Gastrocnemius medialis (tissue), 4 donors: ENCODE measurements around the gene TMEM266. TPM values are rescaled to one million over a fixed set of nuclear protein-coding genes. Genes with fewer than 3 reads are reported as not detected.

Source experiments
- ATAC-seq, 2 donors: fragments of 150-250 bp; one replicate each; pipeline ENCODE4 v1.9.1; 2016
- DNase-seq, 2 donors: peaks; one replicate each; pipeline ENCODE4 v3.0.0-alpha.2; 2019
- H3K27ac ChIP-seq, 4 donors: fragments of 200-600 bp; sonication (generic); 1 replicate in 1 of 4; 2 replicates in 3 of 4; pipeline ENCODE4 v1.5.1; 2016 to 2018; ENCODE audit warnings: mild to moderate bottlenecking in 2 of 4, moderate library complexity in 1 of 4
- H3K27me3 ChIP-seq, 3 donors: fragments of 200-600 bp; sonication (generic) in 2 of 3; 1 replicate in 1 of 3; 2 replicates in 2 of 3; pipeline versions ENCODE4 v1.5.1 to v1.6.0; 2016 to 2019; ENCODE audit warnings: mild to moderate bottlenecking in 1 of 3, moderate library complexity in 1 of 3
- H3K36me3 ChIP-seq, 2 donors: fragments of 200-600 bp; sonication (generic) in 1 of 2; one replicate each; pipeline ENCODE4 v1.5.1; 2017 to 2018
- H3K4me1 ChIP-seq, 2 donors: fragments of 200-600 bp; sonication (generic) in 1 of 2; one replicate each; pipeline ENCODE4 v1.5.1; 2016 to 2017; ENCODE audit warnings: mild to moderate bottlenecking in 2 of 2
- H3K4me3 ChIP-seq, 4 donors: fragments of 200-600 bp; sonication (generic) in 3 of 4; 1 replicate in 1 of 4; 2 replicates in 3 of 4; pipeline ENCODE4 v1.5.1; 2016 to 2019; ENCODE audit warnings: mild to moderate bottlenecking in 2 of 4
- H3K9me3 ChIP-seq, 3 donors: fragments of 200-600 bp; sonication (generic) in 2 of 3; 1 replicate in 1 of 3; 2 replicates in 2 of 3; pipeline ENCODE4 v1.5.1; 2016 to 2019
- POLR2A ChIP-seq, 2 donors: fragments of 450-650 bp; IDR thresholded peaks; one replicate each; pipeline ENCODE4 v1.6.1; 2017; ENCODE audit warnings: antibody characterized with exemption in 2 of 2, mild to moderate bottlenecking in 2 of 2, moderate library complexity in 2 of 2
- in situ Hi-C, 4 donors: fragments of 200-750 bp; cut with MboI; loops; one replicate each; pipeline versions ENCODE4 v1.15.0 to v1.8.0; 2017; ENCODE audit warnings: low sequenced_read_pairs in 4 of 4
- intact Hi-C: fragments of 100-400 bp; cut with DNase I; formaldehyde crosslinking; loops from one replicate; pipeline ENCODE4 v1.15.1; 2023; ENCODE audit warnings: low total_unique reads
- total RNA-seq, 4 donors: library from RNA; depleted of rRNA; stranded (reverse); fragments of >200 nt; gene quantifications; one replicate each; pipeline versions ENCODE4 v1.1.0 to v1.2.3, GENCODE V29; 2016
- TF ChIP-seq, protein P1 (sequence below), 5 experiments: fragments of 450-650 bp in 3 of 5; fragments of 200-600 bp in 2 of 5; sonication (generic) in 2 of 5; IDR thresholded peaks in 4 of 5; conservative IDR thresholded peaks in 1 of 5; 1 replicate in 4 of 5; 2 replicates in 1 of 5; pipeline ENCODE4 v1.5.1; 2016 to 2019; ENCODE audit warnings: antibody characterized with exemption in 5 of 5, mild to moderate bottlenecking in 3 of 5, moderate library complexity in 3 of 5

Gene TMEM266
- total RNA-seq, 4 donors from 2014 or later, result 3.6 to 17.1 (median 11.7) TPM

DNA sequence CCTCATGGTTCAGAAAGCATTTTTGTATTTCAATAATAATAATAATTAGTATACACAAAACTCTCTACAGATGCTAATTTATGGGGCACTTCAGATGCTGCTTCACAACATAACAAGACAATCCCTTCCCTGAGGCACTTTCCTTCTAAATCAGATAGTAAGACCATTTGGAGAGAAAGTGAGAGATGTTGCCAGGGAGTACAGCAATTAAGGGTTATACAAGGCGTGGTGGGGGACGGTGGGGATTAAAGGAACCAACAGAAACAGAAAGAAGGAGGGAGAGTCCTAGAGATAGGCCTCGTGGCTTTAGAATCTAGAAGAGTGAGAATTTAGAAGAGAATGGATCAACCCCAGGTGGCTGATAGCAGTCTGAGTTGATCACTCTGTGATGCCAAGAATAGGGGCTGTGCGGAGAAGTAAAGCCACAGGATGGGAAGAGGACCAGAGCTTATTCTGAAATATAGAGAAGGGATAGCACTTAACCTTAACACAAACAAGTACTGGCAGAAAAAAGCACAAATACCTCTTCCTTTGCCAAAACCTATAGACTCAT, 174.6 kb downstream of the TMEM266 start:
- DNase-seq (no peak), ATAC-seq (no peak)
- Histone ChIP-seq H3K4me1 (peaks cover 5 to 8% of the 10 kb centered on the region in 2 donors), H3K27me3 (no peaks in the 10 kb centered on the region), H3K27ac (no peak overlapping the region), H3K36me3 (peaks cover 0 to 9% of the 10 kb centered on the region in 2 donors), H3K4me3 (no peak overlapping the region), H3K9me3 (no peaks in the 10 kb centered on the region)
- in situ Hi-C loops (no loop called here), intact Hi-C loops (loop anchor here (2.0 to 10.0 kb wide), 3 partner anchors 44 to 630 kb away; no protein-coding TSS in a partner anchor)
- TF ChIP-seq POLR2A (IDR thresholded peaks at IDR 0.05), result no peak
- TF ChIP-seq, protein P1, sequence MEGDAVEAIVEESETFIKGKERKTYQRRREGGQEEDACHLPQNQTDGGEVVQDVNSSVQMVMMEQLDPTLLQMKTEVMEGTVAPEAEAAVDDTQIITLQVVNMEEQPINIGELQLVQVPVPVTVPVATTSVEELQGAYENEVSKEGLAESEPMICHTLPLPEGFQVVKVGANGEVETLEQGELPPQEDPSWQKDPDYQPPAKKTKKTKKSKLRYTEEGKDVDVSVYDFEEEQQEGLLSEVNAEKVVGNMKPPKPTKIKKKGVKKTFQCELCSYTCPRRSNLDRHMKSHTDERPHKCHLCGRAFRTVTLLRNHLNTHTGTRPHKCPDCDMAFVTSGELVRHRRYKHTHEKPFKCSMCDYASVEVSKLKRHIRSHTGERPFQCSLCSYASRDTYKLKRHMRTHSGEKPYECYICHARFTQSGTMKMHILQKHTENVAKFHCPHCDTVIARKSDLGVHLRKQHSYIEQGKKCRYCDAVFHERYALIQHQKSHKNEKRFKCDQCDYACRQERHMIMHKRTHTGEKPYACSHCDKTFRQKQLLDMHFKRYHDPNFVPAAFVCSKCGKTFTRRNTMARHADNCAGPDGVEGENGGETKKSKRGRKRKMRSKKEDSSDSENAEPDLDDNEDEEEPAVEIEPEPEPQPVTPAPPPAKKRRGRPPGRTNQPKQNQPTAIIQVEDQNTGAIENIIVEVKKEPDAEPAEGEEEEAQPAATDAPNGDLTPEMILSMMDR (IDR thresholded peaks at IDR 0.05 in 4 of 5, conservative IDR thresholded peaks at IDR 0.05 in 1 of 5), result no peak

DNA sequence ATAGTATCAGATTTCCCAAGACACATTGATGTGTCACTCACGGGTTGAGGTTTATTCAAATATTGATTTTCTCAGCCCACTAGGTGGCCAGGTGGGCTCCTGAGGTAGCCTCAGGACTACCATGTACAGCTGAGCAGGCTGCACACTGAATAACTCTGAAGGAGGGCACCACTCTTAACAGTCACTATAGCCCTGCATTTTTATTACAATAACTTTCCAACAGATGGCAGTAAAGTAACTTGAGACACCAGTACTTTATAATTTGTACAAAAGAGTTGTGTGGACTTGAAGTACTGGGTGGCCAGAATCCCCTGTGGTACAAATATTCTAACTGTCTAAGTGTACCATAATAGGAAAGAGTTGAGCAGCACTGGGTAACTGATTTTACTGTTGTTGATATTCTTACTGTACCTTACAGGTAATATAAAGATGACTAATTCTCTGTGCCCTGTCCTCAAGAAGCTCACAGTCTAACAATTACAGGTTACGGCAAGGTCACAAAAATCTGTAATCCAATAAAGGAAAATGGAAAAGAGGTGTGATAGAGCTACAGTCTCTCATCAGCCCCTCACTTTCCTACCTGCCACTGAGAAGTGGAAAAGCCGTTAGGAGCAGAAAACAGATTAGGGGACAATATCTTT, 175.5 kb downstream of the TMEM266 start:
- H3K9me3 ChIP-seq, result no peaks in the 10 kb centered on the region
- DNase-seq (no peak), ATAC-seq (peak; percentile 39 to 93)
- H3K27ac ChIP-seq, result no peak overlapping the region
- TF ChIP-seq, protein P1 (IDR thresholded peaks at IDR 0.05 in 4 of 5, conservative IDR thresholded peaks at IDR 0.05 in 1 of 5), result peak in 4 of 5 experiments; percentile 34 to 63 (median 42)
- TF ChIP-seq POLR2A (IDR thresholded peaks at IDR 0.05), result no peak
- intact Hi-C loops (loop anchor here (1.0 to 10.0 kb wide), 3 partner anchors 45 to 629 kb away; no protein-coding TSS in a partner anchor), in situ Hi-C loops (no loop called here)
- peaks cover 0 to 9% of the 10 kb centered on the region in 2 donors for H3K36me3 ChIP-seq
- peaks cover 3 to 17% of the 10 kb centered on the region in 2 donors for H3K4me1 ChIP-seq
- no peaks in the 10 kb centered on the region for H3K27me3 ChIP-seq
- no peak overlapping the region for H3K4me3 ChIP-seq

DNA sequence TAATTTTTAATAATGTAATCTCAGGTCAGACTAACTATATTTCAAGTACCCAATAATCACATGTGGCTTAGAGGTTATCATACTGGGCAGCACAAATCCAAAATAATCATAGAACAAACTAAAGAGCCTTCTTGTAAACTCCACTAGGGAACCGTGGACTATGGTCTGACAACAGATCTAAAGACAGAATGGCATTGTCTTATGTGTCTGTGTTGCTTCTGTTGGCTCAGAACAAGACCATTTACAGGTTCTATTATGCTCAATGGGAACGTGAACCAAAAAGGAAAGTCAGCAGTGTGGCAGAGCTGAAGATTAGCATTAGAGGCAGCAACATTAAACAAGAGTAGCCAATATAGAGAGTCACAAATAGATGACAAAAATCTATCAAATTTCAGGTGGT, 176.6 kb downstream of the TMEM266 start:
- Histone ChIP-seq H3K4me1 (peaks cover 3 to 20% of the 10 kb centered on the region in 2 donors), H3K36me3 (peaks cover 0 to under 1% of the 10 kb centered on the region in 2 donors), H3K27ac (no peak overlapping the region), H3K27me3 (no peaks in the 10 kb centered on the region), H3K9me3 (no peaks in the 10 kb centered on the region), H3K4me3 (no peak overlapping the region)
- intact Hi-C loops (loop anchor here (10.0 kb wide), 1 partner anchor 628 kb away; no protein-coding TSS in a partner anchor), in situ Hi-C loops (no loop called here)
- TF ChIP-seq, protein P1 (IDR thresholded peaks at IDR 0.05 in 4 of 5, conservative IDR thresholded peaks at IDR 0.05 in 1 of 5), result no peak
- no peak for TF ChIP-seq POLR2A (IDR thresholded peaks at IDR 0.05)
- DNase-seq (no peak), ATAC-seq (no peak)

DNA sequence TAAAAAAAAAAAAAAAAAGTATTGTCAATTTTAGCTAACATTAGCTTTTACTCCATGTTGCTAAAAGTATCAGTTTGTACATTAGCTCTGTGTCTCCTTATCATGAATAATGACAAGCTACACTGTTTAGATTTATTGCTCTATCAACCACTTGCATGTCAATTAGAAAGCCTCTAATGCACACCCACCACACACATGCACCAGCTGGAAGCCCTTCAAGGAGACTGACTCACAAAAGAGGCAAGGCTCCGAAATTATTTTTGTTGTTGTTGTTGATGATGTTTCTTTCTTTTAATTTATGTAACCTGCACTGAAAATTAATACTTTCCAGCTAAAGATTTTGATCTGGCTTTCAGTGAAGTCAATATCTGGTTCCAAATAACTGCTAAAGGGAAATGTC, 180.0 kb downstream of the TMEM266 start:
- Histone ChIP-seq H3K4me3 (no peak overlapping the region), H3K27ac (no peak overlapping the region), H3K36me3 (peaks cover 0 to 5% of the 10 kb centered on the region in 2 donors), H3K27me3 (no peaks in the 10 kb centered on the region), H3K4me1 (peaks cover 3 to 20% of the 10 kb centered on the region in 2 donors), H3K9me3 (no peaks in the 10 kb centered on the region)
- DNase-seq (no peak), ATAC-seq (no peak)
- intact Hi-C loops (loop anchor here (10.0 kb wide), 1 partner anchor 625 kb away; no protein-coding TSS in a partner anchor), in situ Hi-C loops (no loop called here)
- TF ChIP-seq, protein P1 (IDR thresholded peaks at IDR 0.05 in 4 of 5, conservative IDR thresholded peaks at IDR 0.05 in 1 of 5), result no peak
- no peak for TF ChIP-seq POLR2A (IDR thresholded peaks at IDR 0.05)
